Prostate gland (tissue), 2 donors: ENCODE data around the gene SLC25A11. TPM values are rescaled to one million over a fixed set of nuclear protein-coding genes. Genes with fewer than 3 reads are reported as not detected.
A peak's percentile ranks its signal among the peaks of the same experiment; 100 is the strongest.

Source experiments
- DNase-seq: peaks from one replicate; pipeline ENCODE4 v3.0.0-alpha.2; 2019; ENCODE audit warnings: low spot score
- H3K27ac ChIP-seq, 2 donors: fragments of 200-600 bp; sonication (generic); 2 replicates each; pipeline ENCODE4 v1.5.1; 2017 to 2019
- H3K27me3 ChIP-seq: fragments of 200-600 bp; sonication (generic); replicated peaks from 2 replicates; pipeline ENCODE4 v1.5.1; 2019; ENCODE audit not compliant: insufficient read depth
- H3K36me3 ChIP-seq, 2 donors: fragments of 200-600 bp; sonication (generic); 1 replicate in 1 of 2; 2 replicates in 1 of 2; pipeline versions ENCODE4 v1.5.1 to v1.8.1; 2017 to 2019
- H3K4me1 ChIP-seq: fragments of 200-600 bp; sonication (generic); replicated peaks from 2 replicates; pipeline ENCODE4 v1.5.1; 2019
- H3K4me3 ChIP-seq, 2 donors: fragments of 200-600 bp; sonication (generic); 2 replicates each; pipeline ENCODE4 v1.5.1; 2017 to 2019
- H3K9me3 ChIP-seq: fragments of 200-600 bp; sonication (generic); 2 replicates; pipeline ENCODE4 v1.5.1; 2017
- CTCF ChIP-seq, 4 experiments: fragments of 200-600 bp in 2 of 4; fragments of 450-650 bp in 2 of 4; sonication (generic) in 2 of 4; IDR thresholded peaks; 1 replicate in 3 of 4; 2 replicates in 1 of 4; pipeline ENCODE4 v1.5.1; 2016 to 2019; ENCODE audit warnings: antibody characterized with exemption in 4 of 4, mild to moderate bottlenecking in 2 of 4, moderate library complexity in 2 of 4
- POLR2A ChIP-seq: fragments of 450-650 bp; IDR thresholded peaks from one replicate; pipeline ENCODE4 v1.6.1; 2016; ENCODE audit warnings: antibody characterized with exemption, mild to moderate bottlenecking
- POLR2AphosphoS5 ChIP-seq: sonication (generic); formaldehyde crosslinking; IDR thresholded peaks from one replicate; pipeline ENCODE4 v1.6.1; 2017; ENCODE audit warnings: antibody characterized with exemption
- WGBS: methylation state at CpG from one replicate; pipeline ENCODE4 v1.1.5; 2018; 5-methylcytosine and 5-hydroxymethylcytosine counted together
- intact Hi-C: fragments of 100-400 bp; cut with DNase I; formaldehyde crosslinking; loops from one replicate; pipeline ENCODE4 v1.14.2; 2022
- total RNA-seq, 2 donors: library from RNA; depleted of rRNA; stranded (reverse); fragments of >200 nt; gene quantifications; one replicate each; pipeline ENCODE4 v1.1.0, GENCODE V29; 2016

SLC25A11 gene
- total RNA-seq, 2 donors from 2014 or later, result 40.5 to 68.0 TPM

- intact Hi-C loops, result no loop called here
- Histone ChIP-seq H3K27me3 (no peaks in the 10 kb centered on the region), H3K27ac (no peak overlapping the region), H3K36me3 (peaks cover 0 to 9% of the 10 kb centered on the region in 2 donors), H3K9me3 (no peaks in the 10 kb centered on the region), H3K4me1 (no peaks in the 10 kb centered on the region), H3K4me3 (no peak overlapping the region)
- no peak for TF ChIP-seq POLR2AphosphoS5
- TF ChIP-seq CTCF (IDR thresholded peaks at IDR 0.05), result no peak
- TF ChIP-seq POLR2A, result no peak
- 80% methylated on average over 10 of the region's 10 CpGs for WGBS
- DNase-seq, result no peak
Measured at GRCh38 chr17:4956493-4957061, 16.7 kb upstream of the SLC25A11 start.

- H3K4me3 ChIP-seq, result no peak overlapping the region
- peaks cover 0 to 7% of the 10 kb centered on the region in 2 donors for H3K36me3 ChIP-seq
- H3K27ac ChIP-seq, result no peak overlapping the region
- intact Hi-C loops, result no loop called here
- TF ChIP-seq POLR2A (no peak), POLR2AphosphoS5 (no peak), CTCF (IDR thresholded peaks at IDR 0.05) (no peak)
- no peak for DNase-seq
- H3K9me3 ChIP-seq, result no peaks in the 10 kb centered on the region
- WGBS, result 96% methylated on average over 8 of the region's 8 CpGs
- no peaks in the 10 kb centered on the region for H3K27me3 ChIP-seq
- H3K4me1 ChIP-seq, result no peaks in the 10 kb centered on the region
Measured at GRCh38 chr17:4955091-4955490, 15.2 kb upstream of the SLC25A11 start.

GRCh38 chr17:4953451-4953961 lies 13.7 kb upstream of the SLC25A11 start:
- no peaks in the 10 kb centered on the region for H3K27me3 ChIP-seq
- H3K4me3 ChIP-seq, result no peak overlapping the region
- 62% methylated on average over 12 of the region's 14 CpGs for WGBS
- no peak overlapping the region for H3K27ac ChIP-seq
- no peaks in the 10 kb centered on the region for H3K9me3 ChIP-seq
- DNase-seq, result no peak
- no peaks in the 10 kb centered on the region for H3K36me3 ChIP-seq
- intact Hi-C loops, result no loop called here
- TF ChIP-seq POLR2A (no peak), CTCF (IDR thresholded peaks at IDR 0.05) (no peak), POLR2AphosphoS5 (no peak)
- H3K4me1 ChIP-seq, result no peaks in the 10 kb centered on the region

GRCh38 chr17:4951486-4951885 lies 11.6 kb upstream of the SLC25A11 start:
- Histone ChIP-seq H3K9me3 (no peaks in the 10 kb centered on the region), H3K4me1 (peaks cover 3% of the 10 kb centered on the region), H3K27me3 (no peaks in the 10 kb centered on the region), H3K36me3 (no peaks in the 10 kb centered on the region), H3K4me3 (no peak overlapping the region), H3K27ac (no peak overlapping the region)
- intact Hi-C loops, result no loop called here
- 84% methylated on average over 3 of the region's 3 CpGs for WGBS
- TF ChIP-seq POLR2AphosphoS5 (no peak), CTCF (IDR thresholded peaks at IDR 0.05) (no peak), POLR2A (no peak)
- DNase-seq, result no peak

GRCh38 chr17:4950746-4951204 lies 10.9 kb upstream of the SLC25A11 start, which contains the start of gene ENO3:
Gene ENO3 (plus strand): TSS chr17:4951119. CDS start chr17:4951830, 711 bp downstream.
- 42% methylated on average over 7 of the region's 7 CpGs for WGBS
- intact Hi-C loops, result no loop called here

More at GRCh38 chr17:4950746-4951204, 10.9 kb upstream of the SLC25A11 start, which contains the start of gene ENO3:
- no peaks in the 10 kb centered on the region for H3K36me3 ChIP-seq
- peak within 1 kb of the TSS; percentile 94 to 100 for H3K4me3 ChIP-seq
- DNase-seq, result no peak
- TF ChIP-seq POLR2A, result no peak
- TF ChIP-seq POLR2AphosphoS5, result no peak
- no peak for TF ChIP-seq CTCF (IDR thresholded peaks at IDR 0.05)
- H3K4me1 ChIP-seq, result peaks cover 10% of the 10 kb centered on the region
- H3K9me3 ChIP-seq, result no peaks in the 10 kb centered on the region
- no peaks in the 10 kb centered on the region for H3K27me3 ChIP-seq
- H3K27ac ChIP-seq, result peak within 1 kb of the TSS; percentile 88 to 96
